ENCODE data around the gene MRTFB. TPM values are rescaled to one million over a fixed set of nuclear protein-coding genes. Genes with fewer than 3 reads are reported as not detected.

MRTFB gene
- polyA plus RNA-seq, 3 donors from 2014 or later = 2.1 to 3.6 (median 3.6) TPM

DNA sequence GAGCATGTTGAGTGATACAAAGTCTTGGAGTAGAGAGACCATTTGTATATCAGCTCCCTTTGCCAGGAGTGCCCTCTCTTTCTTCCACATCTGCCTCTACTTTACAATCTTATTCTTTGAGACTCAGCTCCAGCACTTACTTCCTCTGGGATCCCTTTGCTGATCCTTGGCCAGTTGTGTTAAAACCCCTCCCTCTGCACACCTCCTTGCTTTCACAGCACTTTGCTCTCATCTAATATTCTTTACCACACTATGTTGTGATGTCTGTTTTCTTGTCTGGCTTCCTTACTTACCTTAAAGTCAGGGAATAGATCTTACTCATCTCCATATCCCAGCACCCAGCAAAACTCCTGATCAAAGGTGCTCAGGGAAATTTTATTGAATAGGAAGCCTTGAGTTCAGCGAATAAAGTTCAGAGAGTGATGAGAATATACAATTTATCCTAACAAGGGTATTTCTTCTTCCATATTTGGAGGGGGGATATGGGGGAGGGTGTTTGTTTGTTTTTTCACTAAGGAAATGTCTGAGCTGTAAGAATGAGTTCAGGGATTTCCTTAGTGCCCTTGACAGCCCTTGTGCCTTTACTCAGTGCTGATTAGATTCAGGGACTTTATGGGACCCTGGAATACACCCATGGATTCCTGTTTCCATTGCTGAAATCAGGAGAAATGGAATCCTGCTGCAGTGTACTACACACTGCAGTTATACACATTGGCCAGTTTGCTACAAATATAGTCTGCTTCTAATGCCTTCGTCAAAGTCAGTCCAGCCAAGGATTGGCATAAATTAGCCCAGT lies 32.0 kb downstream of the MRTFB start:
- H3K27me3 Mint-ChIP-seq (ENCODE audit: low read depth in 3 of 3) = no peaks in the 10 kb centered on the region
- H3K4me1 Mint-ChIP-seq = peaks cover 17 to 27% of the 10 kb centered on the region in 2 donors
- peak overlapping the region in 2 of 6 donors; percentile 17 to 27 for H3K27ac Mint-ChIP-seq
- H3K4me3 Mint-ChIP-seq = no peak overlapping the region
- H3K36me3 Mint-ChIP-seq = no peaks in the 10 kb centered on the region
- DNase-seq = no peak
- no peaks in the 10 kb centered on the region for H3K9me3 Mint-ChIP-seq

DNA sequence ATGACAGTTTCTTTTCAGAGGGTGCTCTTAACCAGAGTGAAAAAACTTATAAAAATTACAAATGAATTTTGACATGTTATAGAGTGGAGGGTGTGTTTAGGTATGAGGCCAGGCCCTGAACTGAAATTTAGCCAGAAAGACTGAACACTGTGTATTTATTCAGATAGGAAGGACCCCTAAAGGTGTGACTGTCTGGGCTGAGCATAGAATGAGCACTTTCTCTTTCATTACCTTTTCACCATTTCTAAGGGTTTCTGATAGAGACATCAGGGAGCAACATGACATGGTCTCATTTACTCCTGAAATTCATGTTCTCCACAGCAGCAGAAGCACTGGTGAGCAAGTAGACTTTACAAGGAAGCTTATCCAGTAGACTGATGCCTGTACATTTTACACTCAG lies 32.9 kb downstream of the MRTFB start:
- H3K27ac Mint-ChIP-seq = peak overlapping the region in 1 of 6 donors; percentile 27
- H3K4me1 Mint-ChIP-seq = peaks cover 17 to 27% of the 10 kb centered on the region in 2 donors
- H3K27me3 Mint-ChIP-seq (ENCODE audit: low read depth in 3 of 3) = no peaks in the 10 kb centered on the region
- H3K4me3 Mint-ChIP-seq = no peak overlapping the region
- DNase-seq = no peak
- no peaks in the 10 kb centered on the region for H3K36me3 Mint-ChIP-seq
- H3K9me3 Mint-ChIP-seq = no peaks in the 10 kb centered on the region

- H3K27ac Mint-ChIP-seq = no peak overlapping the region
- H3K9me3 Mint-ChIP-seq = no peaks in the 10 kb centered on the region
- DNase-seq = no peak
- no peaks in the 10 kb centered on the region for H3K27me3 Mint-ChIP-seq (ENCODE audit: low read depth in 3 of 3)
- H3K36me3 Mint-ChIP-seq = no peaks in the 10 kb centered on the region
- H3K4me1 Mint-ChIP-seq = peaks cover 17 to 26% of the 10 kb centered on the region in 2 donors
- no peak overlapping the region for H3K4me3 Mint-ChIP-seq
Measured at GRCh38 chr16:14105760-14106375, 34.7 kb downstream of the MRTFB start.

GRCh38 chr16:14106457-14106856 lies 35.3 kb downstream of the MRTFB start:
- Mint-ChIP-seq H3K4me3 (no peak overlapping the region), H3K27me3 (ENCODE audit: low read depth in 3 of 3) (no peaks in the 10 kb centered on the region), H3K4me1 (peaks cover 11 to 20% of the 10 kb centered on the region in 2 donors), H3K36me3 (no peaks in the 10 kb centered on the region), H3K27ac (no peak overlapping the region), H3K9me3 (no peaks in the 10 kb centered on the region)
- no peak for DNase-seq

DNA sequence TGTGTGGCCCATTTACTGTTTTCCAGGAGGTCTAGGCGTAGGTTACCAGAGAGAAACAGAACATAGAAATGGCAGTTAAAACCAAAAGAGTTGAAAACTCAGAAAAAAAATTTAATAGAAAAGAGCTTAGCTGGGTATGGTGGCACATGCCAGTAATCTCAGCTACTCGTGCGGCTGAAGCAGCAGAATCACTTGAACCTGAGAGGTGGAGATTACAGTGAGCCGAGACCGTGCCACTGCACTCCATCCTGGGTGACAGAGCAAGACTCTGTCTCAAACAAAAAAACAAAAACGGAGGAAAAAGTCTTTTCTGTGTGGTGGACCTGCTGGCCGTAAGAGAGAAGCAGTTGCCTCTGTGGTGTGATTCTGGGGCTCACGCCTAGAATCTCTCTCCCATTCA lies 35.8 kb downstream of the MRTFB start:
- no peaks in the 10 kb centered on the region for H3K36me3 Mint-ChIP-seq
- peaks cover 7 to 15% of the 10 kb centered on the region in 2 donors for H3K4me1 Mint-ChIP-seq
- DNase-seq = no peak
- H3K4me3 Mint-ChIP-seq = no peak overlapping the region
- H3K27ac Mint-ChIP-seq = no peak overlapping the region
- no peaks in the 10 kb centered on the region for H3K9me3 Mint-ChIP-seq
- H3K27me3 Mint-ChIP-seq (ENCODE audit: low read depth in 3 of 3) = no peaks in the 10 kb centered on the region

- Mint-ChIP-seq H3K9me3 (no peaks in the 10 kb centered on the region), H3K4me1 (peaks cover under 1 to 2% of the 10 kb centered on the region in 2 donors), H3K27ac (no peak overlapping the region), H3K36me3 (no peaks in the 10 kb centered on the region), H3K27me3 (ENCODE audit: low read depth in 3 of 3) (no peaks in the 10 kb centered on the region), H3K4me3 (no peak overlapping the region)
- DNase-seq = no peak
Measured at GRCh38 chr16:14109077-14109775, 38.1 kb downstream of the MRTFB start.

GRCh38 chr16:14109782-14110727 lies 38.9 kb downstream of the MRTFB start:
- H3K4me1 Mint-ChIP-seq = no peaks in the 10 kb centered on the region
- H3K27me3 Mint-ChIP-seq (ENCODE audit: low read depth in 3 of 3) = no peaks in the 10 kb centered on the region
- H3K9me3 Mint-ChIP-seq = no peaks in the 10 kb centered on the region
- H3K36me3 Mint-ChIP-seq = no peaks in the 10 kb centered on the region
- no peak overlapping the region for H3K4me3 Mint-ChIP-seq
- DNase-seq = no peak
- H3K27ac Mint-ChIP-seq = no peak overlapping the region

GRCh38 chr16:14110728-14111251 lies 39.7 kb downstream of the MRTFB start:
- H3K4me1 Mint-ChIP-seq = no peaks in the 10 kb centered on the region
- peaks cover 0 to 2% (median 0%) of the 10 kb centered on the region in 3 donors for H3K36me3 Mint-ChIP-seq
- no peak for DNase-seq
- no peaks in the 10 kb centered on the region for H3K9me3 Mint-ChIP-seq
- peaks cover 0 to 2% (median 0%) of the 10 kb centered on the region in 3 donors for H3K27me3 Mint-ChIP-seq (ENCODE audit: low read depth in 3 of 3)
- no peak overlapping the region for H3K4me3 Mint-ChIP-seq
- no peak overlapping the region for H3K27ac Mint-ChIP-seq

GRCh38 chr16:14111713-14112538 lies 40.8 kb downstream of the MRTFB start:
- H3K36me3 Mint-ChIP-seq = peaks cover 0 to 7% (median 0%) of the 10 kb centered on the region in 3 donors
- no peaks in the 10 kb centered on the region for H3K4me1 Mint-ChIP-seq
- no peak overlapping the region for H3K4me3 Mint-ChIP-seq
- peaks cover 0 to 2% (median 0%) of the 10 kb centered on the region in 3 donors for H3K27me3 Mint-ChIP-seq (ENCODE audit: low read depth in 3 of 3)
- DNase-seq = no peak
- H3K9me3 Mint-ChIP-seq = no peaks in the 10 kb centered on the region
- peak overlapping the region in 1 of 6 donors; percentile 22 for H3K27ac Mint-ChIP-seq

DNA sequence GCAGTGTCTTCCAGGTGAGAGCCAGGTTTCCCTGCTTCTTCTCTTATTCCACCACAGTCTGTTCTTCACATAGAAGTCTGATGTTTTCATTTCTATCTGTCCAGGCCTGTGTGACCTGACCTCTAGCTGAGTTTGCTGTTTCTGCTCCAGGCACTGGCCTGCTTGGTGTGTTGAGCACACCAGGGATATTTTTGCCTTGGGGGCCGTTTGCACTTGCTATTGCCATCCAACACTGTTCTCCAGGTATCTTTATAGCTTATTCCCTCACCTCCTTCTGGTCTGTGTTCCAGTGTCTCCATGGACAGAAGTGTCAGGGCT lies 41.4 kb downstream of the MRTFB start:
- H3K9me3 Mint-ChIP-seq = no peaks in the 10 kb centered on the region
- no peak overlapping the region for H3K4me3 Mint-ChIP-seq
- H3K36me3 Mint-ChIP-seq = peaks cover 0 to 7% (median 0%) of the 10 kb centered on the region in 3 donors
- H3K27ac Mint-ChIP-seq = no peak overlapping the region
- peaks cover 0 to 2% (median 0%) of the 10 kb centered on the region in 3 donors for H3K27me3 Mint-ChIP-seq (ENCODE audit: low read depth in 3 of 3)
- DNase-seq = no peak
- no peaks in the 10 kb centered on the region for H3K4me1 Mint-ChIP-seq

DNA sequence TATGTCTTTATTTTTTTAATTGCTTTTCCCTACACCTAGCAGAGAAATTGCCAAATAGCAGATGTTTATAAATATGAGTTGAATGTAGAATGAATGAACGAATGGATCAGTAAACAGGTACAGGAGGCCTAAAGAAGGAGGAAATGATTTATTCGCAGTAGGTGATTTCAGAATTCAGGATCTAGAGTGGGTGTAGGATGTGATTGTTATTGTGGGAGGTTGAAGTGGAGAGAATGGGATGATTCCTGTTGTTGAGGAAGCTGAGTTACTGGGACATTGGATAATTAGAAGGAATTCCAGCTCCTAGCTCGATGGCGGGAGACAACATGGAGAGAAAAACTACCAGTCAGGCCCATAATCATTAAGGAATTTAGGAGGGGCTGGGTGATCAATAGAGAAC lies 42.2 kb downstream of the MRTFB start:
- no peak for DNase-seq
- Mint-ChIP-seq H3K27me3 (ENCODE audit: low read depth in 3 of 3) (peaks cover 0 to 2% (median 0%) of the 10 kb centered on the region in 3 donors), H3K27ac (no peak overlapping the region), H3K4me1 (no peaks in the 10 kb centered on the region), H3K36me3 (peaks cover 0 to 7% (median 0%) of the 10 kb centered on the region in 3 donors), H3K4me3 (no peak overlapping the region), H3K9me3 (no peaks in the 10 kb centered on the region)

DNA sequence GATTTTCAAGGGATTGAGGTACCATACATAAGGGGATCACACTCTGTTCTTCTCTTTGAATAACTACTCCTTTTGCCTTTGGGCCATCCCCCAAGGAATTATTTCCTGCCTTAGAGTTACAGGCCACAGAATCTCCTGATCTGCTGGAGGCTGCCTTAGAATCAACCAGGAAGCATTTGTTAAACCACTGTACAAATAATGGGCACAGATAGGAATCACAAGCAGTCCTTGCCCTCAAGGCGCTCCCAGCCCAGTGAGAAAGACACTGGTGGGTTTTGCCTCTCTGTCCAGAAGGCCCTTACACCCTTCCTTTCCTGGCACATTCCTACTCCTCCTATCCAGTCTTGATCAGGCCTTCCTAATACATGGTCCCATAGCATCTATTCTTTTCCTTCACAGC lies 45.9 kb downstream of the MRTFB start:
- H3K4me3 Mint-ChIP-seq = no peak overlapping the region
- no peaks in the 10 kb centered on the region for H3K9me3 Mint-ChIP-seq
- DNase-seq = no peak
- no peak overlapping the region for H3K27ac Mint-ChIP-seq
- H3K27me3 Mint-ChIP-seq (ENCODE audit: low read depth in 3 of 3) = peaks cover 0 to 4% (median 0%) of the 10 kb centered on the region in 3 donors
- H3K4me1 Mint-ChIP-seq = no peaks in the 10 kb centered on the region
- peaks cover 0 to 7% (median 0%) of the 10 kb centered on the region in 3 donors for H3K36me3 Mint-ChIP-seq
